ENCODE results near the gene SAP130. TPM values are rescaled to one million over a fixed set of nuclear protein-coding genes. Genes with fewer than 3 reads are reported as not detected.

The SAP130 gene
- total RNA-seq, 2 experiments from 2014 or later, result 40.0 to 43.7 TPM

GRCh38 chr2:128008074-128008672, 19.7 kb downstream of the SAP130 start:
- DNase-seq (no peak), ATAC-seq (no peak)
- Mint-ChIP-seq H3K27ac (no peak overlapping the region), H3K36me3 (peaks cover 43% of the 10 kb centered on the region), H3K9me3 (ENCODE audit: low read depth) (no peaks in the 10 kb centered on the region), H3K27me3 (no peaks in the 10 kb centered on the region), H3K4me1 (no peaks in the 10 kb centered on the region), H3K4me3 (no peak overlapping the region)
- CTCF ChIA-PET, result interaction anchor here (1.0 kb wide), 1 partner anchor 47 kb away, joined by 3 read pairs; no protein-coding TSS in a partner anchor

- Mint-ChIP-seq H3K9me3 (ENCODE audit: low read depth) (no peaks in the 10 kb centered on the region), H3K27me3 (no peaks in the 10 kb centered on the region), H3K4me3 (no peak overlapping the region), H3K27ac (no peak overlapping the region), H3K4me1 (no peaks in the 10 kb centered on the region), H3K36me3 (peaks cover 36% of the 10 kb centered on the region)
- CTCF ChIA-PET, result no interaction called here
- ATAC-seq (no peak), DNase-seq (peak; percentile 15)
Observed at GRCh38 chr2:128004509-128004908, 23.4 kb downstream of the SAP130 start.

- CTCF ChIA-PET, result no interaction called here
- DNase-seq, result peak; percentile 12
- H3K27ac Mint-ChIP-seq, result no peak overlapping the region
- no peaks in the 10 kb centered on the region for H3K4me1 Mint-ChIP-seq
- no peaks in the 10 kb centered on the region for H3K27me3 Mint-ChIP-seq
- H3K9me3 Mint-ChIP-seq (ENCODE audit: low read depth), result no peaks in the 10 kb centered on the region
- H3K4me3 Mint-ChIP-seq, result no peak overlapping the region
- peaks cover 34% of the 10 kb centered on the region for H3K36me3 Mint-ChIP-seq
- no peak for ATAC-seq
Observed at GRCh38 chr2:128003463-128003862, 24.4 kb downstream of the SAP130 start.

- DNase-seq (peak; percentile 38), ATAC-seq (no peak)
- CTCF ChIA-PET, result no interaction called here
- Mint-ChIP-seq H3K4me3 (no peak overlapping the region), H3K9me3 (ENCODE audit: low read depth) (no peaks in the 10 kb centered on the region), H3K27me3 (no peaks in the 10 kb centered on the region), H3K4me1 (no peaks in the 10 kb centered on the region), H3K27ac (no peak overlapping the region), H3K36me3 (peaks cover 35% of the 10 kb centered on the region)
Observed at GRCh38 chr2:127996160-127996559, 31.7 kb downstream of the SAP130 start.

- Mint-ChIP-seq H3K36me3 (peaks cover 35% of the 10 kb centered on the region), H3K9me3 (ENCODE audit: low read depth) (no peaks in the 10 kb centered on the region), H3K4me1 (no peaks in the 10 kb centered on the region), H3K4me3 (no peak overlapping the region), H3K27me3 (no peaks in the 10 kb centered on the region), H3K27ac (no peak overlapping the region)
- CTCF ChIA-PET, result no interaction called here
- DNase-seq (peak; percentile 4), ATAC-seq (no peak)
Observed at GRCh38 chr2:127995725-127996124, 32.1 kb downstream of the SAP130 start.

GRCh38 chr2:127993659-127994058, 34.2 kb downstream of the SAP130 start:
- no peaks in the 10 kb centered on the region for H3K4me1 Mint-ChIP-seq
- no peak for DNase-seq
- H3K36me3 Mint-ChIP-seq, result peaks cover 33% of the 10 kb centered on the region
- CTCF ChIA-PET, result no interaction called here
- no peaks in the 10 kb centered on the region for H3K27me3 Mint-ChIP-seq
- H3K4me3 Mint-ChIP-seq, result no peak overlapping the region
- no peak for ATAC-seq
- no peak overlapping the region for H3K27ac Mint-ChIP-seq
- no peaks in the 10 kb centered on the region for H3K9me3 Mint-ChIP-seq (ENCODE audit: low read depth)

- DNase-seq (no peak), ATAC-seq (no peak)
- H3K9me3 Mint-ChIP-seq (ENCODE audit: low read depth), result no peaks in the 10 kb centered on the region
- CTCF ChIA-PET, result no interaction called here
- peaks cover under 1% of the 10 kb centered on the region for H3K4me1 Mint-ChIP-seq
- no peaks in the 10 kb centered on the region for H3K27me3 Mint-ChIP-seq
- no peak overlapping the region for H3K4me3 Mint-ChIP-seq
- no peak overlapping the region for H3K27ac Mint-ChIP-seq
- peaks cover 40% of the 10 kb centered on the region for H3K36me3 Mint-ChIP-seq
Observed at GRCh38 chr2:127991742-127992141, 36.1 kb downstream of the SAP130 start.

GRCh38 chr2:127986548-127987079, 41.2 kb downstream of the SAP130 start:
- no peak overlapping the region for H3K27ac Mint-ChIP-seq
- no peaks in the 10 kb centered on the region for H3K27me3 Mint-ChIP-seq
- no peaks in the 10 kb centered on the region for H3K9me3 Mint-ChIP-seq (ENCODE audit: low read depth)
- peaks cover 8% of the 10 kb centered on the region for H3K4me1 Mint-ChIP-seq
- CTCF ChIA-PET, result no interaction called here
- ATAC-seq (no peak), DNase-seq (peak; percentile 7)
- H3K36me3 Mint-ChIP-seq, result peaks cover 50% of the 10 kb centered on the region
- H3K4me3 Mint-ChIP-seq, result no peak overlapping the region

GRCh38 chr2:127985735-127986134, 42.1 kb downstream of the SAP130 start:
- Mint-ChIP-seq H3K9me3 (ENCODE audit: low read depth) (no peaks in the 10 kb centered on the region), H3K36me3 (peaks cover 52% of the 10 kb centered on the region), H3K4me3 (no peak overlapping the region), H3K27me3 (no peaks in the 10 kb centered on the region), H3K27ac (no peak overlapping the region), H3K4me1 (peaks cover 8% of the 10 kb centered on the region)
- ATAC-seq (no peak), DNase-seq (peak; percentile 22)
- CTCF ChIA-PET, result no interaction called here

GRCh38 chr2:127985026-127985734, 42.7 kb downstream of the SAP130 start:
- no peak for DNase-seq
- H3K4me1 Mint-ChIP-seq, result peaks cover 9% of the 10 kb centered on the region
- H3K9me3 Mint-ChIP-seq (ENCODE audit: low read depth), result no peaks in the 10 kb centered on the region
- H3K27ac Mint-ChIP-seq, result no peak overlapping the region
- peaks cover 54% of the 10 kb centered on the region for H3K36me3 Mint-ChIP-seq
- H3K27me3 Mint-ChIP-seq, result no peaks in the 10 kb centered on the region
- CTCF ChIA-PET, result no interaction called here
- H3K4me3 Mint-ChIP-seq, result no peak overlapping the region
- no peak for ATAC-seq

- CTCF ChIA-PET, result no interaction called here
Observed at GRCh38 chr2:127984551-127984950, 43.3 kb downstream of the SAP130 start.

GRCh38 chr2:127969446-127969845, 58.4 kb downstream of the SAP130 start:
- Mint-ChIP-seq H3K27me3 (no peaks in the 10 kb centered on the region), H3K4me1 (no peaks in the 10 kb centered on the region), H3K9me3 (ENCODE audit: low read depth) (no peaks in the 10 kb centered on the region), H3K27ac (no peak overlapping the region), H3K36me3 (peaks cover 40% of the 10 kb centered on the region), H3K4me3 (no peak overlapping the region)
- DNase-seq, result peak; percentile 29
- ATAC-seq, result no peak
- CTCF ChIA-PET, result no interaction called here

More at GRCh38 chr2:127984551-127984950, 43.3 kb downstream of the SAP130 start:
- ATAC-seq (no peak), DNase-seq (peak; percentile 14)
- Mint-ChIP-seq H3K4me1 (peaks cover 9% of the 10 kb centered on the region), H3K27ac (no peak overlapping the region), H3K27me3 (no peaks in the 10 kb centered on the region), H3K9me3 (ENCODE audit: low read depth) (no peaks in the 10 kb centered on the region), H3K36me3 (peaks cover 54% of the 10 kb centered on the region), H3K4me3 (no peak overlapping the region)

- no peaks in the 10 kb centered on the region for H3K27me3 Mint-ChIP-seq
- ATAC-seq (no peak), DNase-seq (peak; percentile 3)
- no peak overlapping the region for H3K27ac Mint-ChIP-seq
- CTCF ChIA-PET, result no interaction called here
- no peak overlapping the region for H3K4me3 Mint-ChIP-seq
- no peaks in the 10 kb centered on the region for H3K4me1 Mint-ChIP-seq
- H3K36me3 Mint-ChIP-seq, result peaks cover 37% of the 10 kb centered on the region
- H3K9me3 Mint-ChIP-seq (ENCODE audit: low read depth), result no peaks in the 10 kb centered on the region
Observed at GRCh38 chr2:127968610-127969339, 59.1 kb downstream of the SAP130 start.

Measured in activated CD8-positive, alpha-beta memory T cell treated with anti-CD3 and anti-CD28 coated beads, Interleukin-2, amount 10 ng/mL, durations not matched to agents 7 days and 5 days (primary cell).